Measurements from ENCODE around the gene ADGRV1. TPM values are rescaled to one million over a fixed set of nuclear protein-coding genes. Genes with fewer than 3 reads are reported as not detected.

ADGRV1 gene
- total and polyA plus RNA-seq, 2 donors (not counting 3 experiments of a cell fraction or from before 2014, with no cell fraction given) = 0.11 to 0.55 TPM

DNA sequence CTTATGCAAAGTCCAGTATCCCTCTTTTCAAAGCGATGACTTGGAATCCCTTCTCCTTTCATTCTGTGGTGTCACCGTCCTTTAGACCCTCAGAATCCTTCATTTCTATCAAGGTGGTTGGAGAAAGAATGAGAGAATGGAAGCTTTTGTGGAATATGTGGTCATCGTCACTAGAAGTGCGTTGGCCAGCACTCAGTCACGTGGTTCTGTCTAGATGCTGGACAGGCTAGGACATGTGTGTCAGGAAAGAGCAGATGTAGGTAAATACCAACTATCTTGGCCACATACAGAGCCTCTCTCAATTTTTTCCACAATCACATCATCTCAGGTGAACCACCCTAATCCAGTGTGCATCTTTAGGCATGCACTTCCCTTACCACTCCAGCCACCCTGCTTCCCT lies 618.5 kb downstream of the ADGRV1 start:
- H3K4me3 ChIP-seq (replicated peaks in 1 of 3; ENCODE audit: insufficient read depth in 1 of 3, low read depth in 1 of 3, low read length in 3 of 3) = no peak overlapping the region
- no peak overlapping the region for H3K9ac ChIP-seq (replicated peaks; ENCODE audit: extremely low read depth, insufficient read depth, low read length)
- H3K4me1 ChIP-seq (ENCODE audit: control insufficient read depth, extremely low read depth, insufficient read depth, low read length) = no peaks in the 10 kb centered on the region
- dilution Hi-C loops (cut with MboI; ENCODE audit: extremely low pct_ligation_motif_present, low sequenced_read_pairs) = no loop called here
- H3K9me1 ChIP-seq (replicated peaks; ENCODE audit: control insufficient read depth, extremely low read depth, insufficient read depth, low read length) = no peaks in the 10 kb centered on the region
- intact Hi-C loops (cut with micrococcal nuclease) = no loop called here
- no peak overlapping the region for H2AFZ ChIP-seq (ENCODE audit: low read depth, low read length)
- ChIA-PET CTCF (interaction anchor here (0.9 kb wide), 1 partner anchor 43 kb away, joined by 3 read pairs; no protein-coding TSS in a partner anchor), POLR2A (no interaction called here)
- no peaks in the 10 kb centered on the region for H3K9me3 ChIP-seq (replicated peaks; ENCODE audit: control insufficient read depth, insufficient read depth, low read length)
- no peaks in the 10 kb centered on the region for H4K20me1 ChIP-seq (replicated peaks; ENCODE audit: control insufficient read depth, extremely low read depth, insufficient read depth, low read length)
- DNase-seq (ENCODE audit: low read depth, low spot score) (no peak), FAIRE-seq (no peak)
- BruUV-seq (replicated peaks) = no TSS peak
- no peaks in the 10 kb centered on the region for H3K79me2 ChIP-seq (ENCODE audit: control insufficient read depth, insufficient read depth, low read length)
- H3K4me2 ChIP-seq (ENCODE audit: insufficient read depth, low read length) = no peak overlapping the region
- no peaks in the 10 kb centered on the region for H3K27me3 ChIP-seq (ENCODE audit: control insufficient read depth in 2 of 2, insufficient read depth in 2 of 2, low read length in 2 of 2)
- H3K36me3 ChIP-seq (ENCODE audit: control insufficient read depth in 2 of 2, extremely low read depth in 1 of 2, insufficient read depth in 2 of 2, low read length in 2 of 2) = no peaks in the 10 kb centered on the region
- H3K27ac ChIP-seq (ENCODE audit: insufficient read depth, low read depth, low read length) = no peak overlapping the region
- TF ChIP-seq GATA2 (IDR thresholded peaks at IDR 0.05; ENCODE audit: insufficient read depth, insufficient read length, low read depth, low read length) (no peak), EZH2 (IDR thresholded peaks at IDR 0.05; ENCODE audit: borderline replicate concordance, low read depth, low read length, severe bottlenecking) (no peak), MAX (IDR thresholded peaks at IDR 0.05; ENCODE audit: insufficient read depth, insufficient read length) (no peak), JUN (IDR thresholded peaks at IDR 0.05; ENCODE audit: borderline replicate concordance, insufficient read depth, insufficient read length, low read depth) (no peak), POLR2A (IDR thresholded peaks at IDR 0.05; ENCODE audit: low read depth, low read length) (no peak), CTCF (IDR thresholded peaks at IDR 0.05; ENCODE audit: extremely low read depth in 1 of 2, insufficient read depth in 1 of 2, low read depth in 1 of 2, low read length in 2 of 2) (no peak), FOS (IDR thresholded peaks at IDR 0.05; ENCODE audit: borderline replicate concordance, insufficient read depth, low read length) (no peak), MYC (IDR thresholded peaks at IDR 0.05; ENCODE audit: low read depth, low read length) (no peak), POLR2AphosphoS5 (IDR thresholded peaks at IDR 0.05; ENCODE audit: insufficient read depth, low read depth, low read length) (no peak)
